Tibial nerve (tissue), 4 donors: ENCODE measurements around the gene EPHA6. TPM values are rescaled to one million over a fixed set of nuclear protein-coding genes. Genes with fewer than 3 reads are reported as not detected.

Experiments used
- DNase-seq, 2 donors: peaks; one replicate each; pipeline ENCODE4 v3.0.0-alpha.2; 2019; ENCODE audit warnings: low spot score in 2 of 2
- H3K27ac ChIP-seq, 4 donors: fragments of 200-600 bp; sonication (generic) in 3 of 4; one replicate each; pipeline ENCODE4 v1.5.1; 2017 to 2019; ENCODE audit warnings: mild to moderate bottlenecking in 1 of 4
- H3K27me3 ChIP-seq, 2 donors: fragments of 200-600 bp; sonication (generic) in 1 of 2; one replicate each; pipeline versions ENCODE4 v1.5.1 to v1.6.0; 2017 to 2019
- H3K36me3 ChIP-seq, 3 donors: fragments of 200-600 bp; sonication (generic); one replicate each; pipeline ENCODE4 v1.5.1; 2018 to 2019
- H3K4me1 ChIP-seq, 4 donors: fragments of 200-600 bp; sonication (generic) in 3 of 4; one replicate each; pipeline ENCODE4 v1.5.1; 2017 to 2019
- H3K4me3 ChIP-seq, 4 donors: fragments of 200-600 bp; sonication (generic) in 3 of 4; one replicate each; pipeline ENCODE4 v1.5.1; 2017 to 2019; ENCODE audit warnings: mild to moderate bottlenecking in 1 of 4, moderate library complexity in 1 of 4
- H3K9me3 ChIP-seq, 4 donors: fragments of 200-600 bp; sonication (generic) in 3 of 4; one replicate each; pipeline ENCODE4 v1.5.1; 2017 to 2019
- EP300 ChIP-seq, 2 donors: sonication (generic); formaldehyde crosslinking; IDR thresholded peaks; one replicate each; pipeline ENCODE4 v1.6.1; 2017; ENCODE audit warnings: antibody characterized with exemption in 2 of 2, mild to moderate bottlenecking in 1 of 2
- POLR2A ChIP-seq, 2 donors: fragments of 450-650 bp; IDR thresholded peaks; one replicate each; pipeline ENCODE4 v1.6.1; 2017; ENCODE audit warnings: antibody characterized with exemption in 2 of 2, mild to moderate bottlenecking in 2 of 2, moderate library complexity in 2 of 2
- WGBS, 2 donors: methylation state at CpG; one replicate each; pipeline ENCODE4 v1.1.5; 2018; 5-methylcytosine and 5-hydroxymethylcytosine counted together
- total RNA-seq, 4 donors: library from RNA; depleted of rRNA; stranded (reverse); fragments of >200 nt; gene quantifications; one replicate each; pipeline ENCODE4 v1.1.0, GENCODE V29; 2016
- TF ChIP-seq, protein P1 (sequence below), 5 experiments: fragments of 200-600 bp in 3 of 5; fragments of 450-650 bp in 2 of 5; sonication (generic) in 3 of 5; IDR thresholded peaks; one replicate each; pipeline ENCODE4 v1.5.1; 2016 to 2019; ENCODE audit warnings: antibody characterized with exemption in 5 of 5, mild to moderate bottlenecking in 3 of 5, moderate library complexity in 2 of 5

Gene EPHA6
- total RNA-seq, 4 donors from 2014 or later: 0.30 to 1.3 (median 0.61) TPM

DNA sequence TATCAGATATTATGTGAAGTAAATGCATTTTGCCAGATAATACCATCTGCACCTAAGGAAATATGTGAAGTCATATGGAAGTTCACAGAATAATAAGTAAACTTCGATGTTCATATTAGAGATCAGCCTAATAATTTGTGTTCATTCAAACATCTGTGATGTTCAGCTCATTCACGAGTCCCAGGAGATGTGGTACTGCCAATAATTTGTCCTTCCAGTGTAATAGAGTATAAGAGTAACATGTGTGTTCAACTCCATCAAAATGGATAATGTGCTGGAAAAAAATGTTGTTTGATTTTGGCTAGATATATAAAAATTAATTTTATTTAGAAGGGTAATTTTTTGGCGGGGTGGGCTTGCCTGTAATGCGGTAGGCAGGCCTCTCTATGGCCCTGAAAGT lies 874.7 kb downstream of the EPHA6 start:
- 85 to 86% methylated on average over 4 of the region's 4 CpGs for WGBS, 2 donors
- no peak for DNase-seq
- Histone ChIP-seq H3K4me1 (no peaks in the 10 kb centered on the region), H3K27ac (no peak overlapping the region), H3K9me3 (no peaks in the 10 kb centered on the region), H3K36me3 (no peaks in the 10 kb centered on the region), H3K27me3 (no peaks in the 10 kb centered on the region), H3K4me3 (no peak overlapping the region)
- TF ChIP-seq POLR2A (IDR thresholded peaks at IDR 0.05): no peak
- TF ChIP-seq, protein P1, sequence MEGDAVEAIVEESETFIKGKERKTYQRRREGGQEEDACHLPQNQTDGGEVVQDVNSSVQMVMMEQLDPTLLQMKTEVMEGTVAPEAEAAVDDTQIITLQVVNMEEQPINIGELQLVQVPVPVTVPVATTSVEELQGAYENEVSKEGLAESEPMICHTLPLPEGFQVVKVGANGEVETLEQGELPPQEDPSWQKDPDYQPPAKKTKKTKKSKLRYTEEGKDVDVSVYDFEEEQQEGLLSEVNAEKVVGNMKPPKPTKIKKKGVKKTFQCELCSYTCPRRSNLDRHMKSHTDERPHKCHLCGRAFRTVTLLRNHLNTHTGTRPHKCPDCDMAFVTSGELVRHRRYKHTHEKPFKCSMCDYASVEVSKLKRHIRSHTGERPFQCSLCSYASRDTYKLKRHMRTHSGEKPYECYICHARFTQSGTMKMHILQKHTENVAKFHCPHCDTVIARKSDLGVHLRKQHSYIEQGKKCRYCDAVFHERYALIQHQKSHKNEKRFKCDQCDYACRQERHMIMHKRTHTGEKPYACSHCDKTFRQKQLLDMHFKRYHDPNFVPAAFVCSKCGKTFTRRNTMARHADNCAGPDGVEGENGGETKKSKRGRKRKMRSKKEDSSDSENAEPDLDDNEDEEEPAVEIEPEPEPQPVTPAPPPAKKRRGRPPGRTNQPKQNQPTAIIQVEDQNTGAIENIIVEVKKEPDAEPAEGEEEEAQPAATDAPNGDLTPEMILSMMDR (IDR thresholded peaks at IDR 0.05): no peak
- TF ChIP-seq EP300 (IDR thresholded peaks at IDR 0.05): no peak

DNA sequence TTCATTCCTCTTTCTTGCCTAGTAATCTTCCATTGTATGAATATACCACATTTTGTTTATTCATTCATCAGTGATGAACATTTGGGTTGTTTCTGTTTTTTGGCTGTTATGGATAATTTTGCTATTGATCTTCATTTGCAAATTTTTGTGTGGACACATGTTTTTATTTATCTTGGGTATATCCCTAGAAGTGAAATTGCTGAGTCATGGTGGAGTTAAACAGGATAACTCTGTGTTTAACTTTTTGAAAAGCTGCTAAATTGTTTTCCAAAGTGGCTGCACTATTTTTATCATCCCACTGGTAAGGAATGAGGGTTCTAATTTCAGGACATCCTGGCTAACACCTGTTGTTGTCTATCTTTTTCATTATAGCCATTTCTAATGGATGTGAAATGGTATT lies 875.6 kb downstream of the EPHA6 start:
- Histone ChIP-seq H3K27ac (no peak overlapping the region), H3K9me3 (no peaks in the 10 kb centered on the region), H3K4me1 (no peaks in the 10 kb centered on the region), H3K27me3 (no peaks in the 10 kb centered on the region), H3K4me3 (no peak overlapping the region), H3K36me3 (no peaks in the 10 kb centered on the region)
- no peak for DNase-seq
- no peak for TF ChIP-seq EP300 (IDR thresholded peaks at IDR 0.05)
- no peak for TF ChIP-seq POLR2A (IDR thresholded peaks at IDR 0.05)
- TF ChIP-seq, protein P1 (IDR thresholded peaks at IDR 0.05): no peak

DNA sequence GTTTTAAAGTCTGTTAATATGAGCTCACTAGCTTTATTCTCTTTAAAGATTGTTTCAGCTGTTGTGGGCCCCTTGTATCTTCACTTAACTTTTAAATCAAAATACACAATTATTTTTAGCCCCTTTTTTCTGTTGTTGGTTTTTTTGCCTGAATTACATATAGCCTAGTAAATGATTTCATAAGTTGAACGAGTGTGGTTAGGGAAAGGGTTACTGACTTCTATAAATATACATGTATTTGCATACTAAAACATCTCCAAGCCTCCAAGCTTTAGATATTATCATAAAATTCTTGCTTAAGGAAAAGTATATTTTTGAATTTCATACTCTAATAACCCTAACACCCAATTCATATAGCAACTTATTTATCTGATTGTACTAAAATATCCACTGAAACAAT lies 877.0 kb downstream of the EPHA6 start:
- no peak overlapping the region for H3K27ac ChIP-seq
- 66 to 79% methylated on average over 1 of the region's 1 CpG for WGBS, 2 donors
- no peaks in the 10 kb centered on the region for H3K4me1 ChIP-seq
- H3K9me3 ChIP-seq: no peaks in the 10 kb centered on the region
- H3K27me3 ChIP-seq: no peaks in the 10 kb centered on the region
- no peak overlapping the region for H3K4me3 ChIP-seq
- no peaks in the 10 kb centered on the region for H3K36me3 ChIP-seq
- DNase-seq: no peak
- TF ChIP-seq, protein P1 (IDR thresholded peaks at IDR 0.05): no peak
- TF ChIP-seq POLR2A (IDR thresholded peaks at IDR 0.05) (no peak), EP300 (IDR thresholded peaks at IDR 0.05) (no peak)

DNA sequence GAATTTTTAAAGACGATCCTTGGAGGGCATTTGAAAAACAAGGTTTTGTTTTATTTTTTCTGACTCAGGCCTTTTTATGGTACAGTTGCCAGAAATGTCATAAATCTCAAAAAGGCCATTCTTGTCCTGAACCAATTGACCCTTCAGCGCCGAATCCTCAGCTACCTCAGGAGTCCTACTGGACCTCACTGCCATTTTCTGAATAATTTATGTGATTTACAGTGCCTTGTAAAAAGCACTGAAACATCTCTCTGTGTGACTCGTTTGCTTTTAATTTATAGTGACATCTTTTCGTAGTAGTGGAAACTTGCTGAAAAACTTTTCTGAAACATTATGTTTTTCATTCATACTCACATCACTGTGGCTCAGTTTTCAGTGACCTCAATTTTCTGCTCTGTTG lies 878.0 kb downstream of the EPHA6 start:
- Histone ChIP-seq H3K27ac (no peak overlapping the region), H3K36me3 (no peaks in the 10 kb centered on the region), H3K27me3 (no peaks in the 10 kb centered on the region), H3K4me1 (no peaks in the 10 kb centered on the region), H3K4me3 (no peak overlapping the region), H3K9me3 (no peaks in the 10 kb centered on the region)
- TF ChIP-seq, protein P1 (IDR thresholded peaks at IDR 0.05): no peak
- no peak for TF ChIP-seq POLR2A (IDR thresholded peaks at IDR 0.05)
- WGBS, 2 donors: 30 to 37% methylated on average over 5 of the region's 5 CpGs
- DNase-seq: no peak

DNA sequence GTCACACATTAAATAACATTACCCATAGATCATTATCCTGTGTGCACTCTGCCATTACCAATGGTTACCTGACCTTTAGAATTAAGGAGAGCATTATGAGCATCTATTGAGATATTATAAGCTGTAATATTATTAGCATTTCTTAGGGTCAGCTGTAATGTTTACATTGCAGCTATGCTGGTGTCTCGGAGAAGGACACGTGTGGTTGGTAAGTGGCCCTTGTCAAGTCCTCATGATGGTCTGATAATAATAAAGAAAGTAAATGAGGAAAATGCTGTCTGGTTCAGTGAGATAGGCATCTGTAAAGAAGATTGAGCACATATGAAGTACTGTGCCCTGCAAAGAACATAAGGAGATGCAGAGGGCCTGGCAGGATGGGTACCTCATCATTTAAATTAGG lies 878.4 kb downstream of the EPHA6 start:
- H3K4me3 ChIP-seq: no peak overlapping the region
- TF ChIP-seq POLR2A (IDR thresholded peaks at IDR 0.05) (no peak), EP300 (IDR thresholded peaks at IDR 0.05) (no peak)
- TF ChIP-seq, protein P1 (IDR thresholded peaks at IDR 0.05): no peak

More for the DNA sequence above, 878.4 kb downstream of the EPHA6 start:
- 57 to 77% methylated on average over 2 of the region's 2 CpGs for WGBS, 2 donors
- no peak overlapping the region for H3K27ac ChIP-seq
- no peak for DNase-seq
- H3K4me1 ChIP-seq: no peaks in the 10 kb centered on the region
- no peaks in the 10 kb centered on the region for H3K9me3 ChIP-seq
- no peaks in the 10 kb centered on the region for H3K36me3 ChIP-seq
- no peaks in the 10 kb centered on the region for H3K27me3 ChIP-seq
